Colonic mucosa (tissue), 4 donors: ENCODE results near the gene RAB11FIP5. TPM values are rescaled to one million over a fixed set of nuclear protein-coding genes. Genes with fewer than 3 reads are reported as not detected.
A peak's percentile ranks its signal among the peaks of the same experiment; 100 is the strongest.

ENCODE experiments used
- DNase-seq: peaks from one replicate; pipeline ENCODE4 v3.0.0-alpha.2; 2020
- H3K27ac ChIP-seq: fragments of 200-600 bp; one replicate; pipeline ENCODE4 v1.8.0; 2021
- H3K27me3 ChIP-seq: fragments of 200-600 bp; one replicate; pipeline ENCODE4 v1.8.0; 2021
- H3K36me3 ChIP-seq: fragments of 200-600 bp; one replicate; pipeline ENCODE4 v1.8.0; 2021
- H3K4me1 ChIP-seq: fragments of 200-600 bp; one replicate; pipeline ENCODE4 v1.8.0; 2021; ENCODE audit warnings: mild to moderate bottlenecking
- H3K4me3 ChIP-seq: fragments of 200-600 bp; one replicate; pipeline ENCODE4 v1.8.0; 2021
- H3K9ac ChIP-seq, 2 donors: one replicate each; pipeline ENCODE4 v1.7.0; 2013; ENCODE audit warnings: control low read depth in 2 of 2, low read depth in 2 of 2, low read length in 2 of 2
- H3K9me3 ChIP-seq: fragments of 200-600 bp; one replicate; pipeline ENCODE4 v1.8.0; 2021
- intact Hi-C: fragments of 100-400 bp; cut with DNase I; formaldehyde crosslinking; loops from one replicate; pipeline ENCODE4 v1.14.1; 2022
- total RNA-seq, 2 donors: library from RNA; stranded (reverse); fragmentation: NEBNext Ultra II Directional in 1 of 2; extraction: Animal tissue kit (Norgen Biotek cat#: 25700) in 1 of 2; gene quantifications; one replicate each; pipeline ENCODE4 v1.2.1, GENCODE V29; 2021
- TF ChIP-seq, protein P1 (sequence below): fragments of 200-600 bp; IDR thresholded peaks from one replicate; pipeline ENCODE4 v1.8.0; 2022; ENCODE audit warnings: antibody characterized with exemption, mild to moderate bottlenecking
- donor health status: healthy.
- donor health status: DM: no; HTN: no; CAD: no.
- donor health status: DM: no; HTN: no; CAD: no.

Gene RAB11FIP5
- total RNA-seq, 2 donors from 2014 or later: 17.8 to 33.7 TPM

DNA sequence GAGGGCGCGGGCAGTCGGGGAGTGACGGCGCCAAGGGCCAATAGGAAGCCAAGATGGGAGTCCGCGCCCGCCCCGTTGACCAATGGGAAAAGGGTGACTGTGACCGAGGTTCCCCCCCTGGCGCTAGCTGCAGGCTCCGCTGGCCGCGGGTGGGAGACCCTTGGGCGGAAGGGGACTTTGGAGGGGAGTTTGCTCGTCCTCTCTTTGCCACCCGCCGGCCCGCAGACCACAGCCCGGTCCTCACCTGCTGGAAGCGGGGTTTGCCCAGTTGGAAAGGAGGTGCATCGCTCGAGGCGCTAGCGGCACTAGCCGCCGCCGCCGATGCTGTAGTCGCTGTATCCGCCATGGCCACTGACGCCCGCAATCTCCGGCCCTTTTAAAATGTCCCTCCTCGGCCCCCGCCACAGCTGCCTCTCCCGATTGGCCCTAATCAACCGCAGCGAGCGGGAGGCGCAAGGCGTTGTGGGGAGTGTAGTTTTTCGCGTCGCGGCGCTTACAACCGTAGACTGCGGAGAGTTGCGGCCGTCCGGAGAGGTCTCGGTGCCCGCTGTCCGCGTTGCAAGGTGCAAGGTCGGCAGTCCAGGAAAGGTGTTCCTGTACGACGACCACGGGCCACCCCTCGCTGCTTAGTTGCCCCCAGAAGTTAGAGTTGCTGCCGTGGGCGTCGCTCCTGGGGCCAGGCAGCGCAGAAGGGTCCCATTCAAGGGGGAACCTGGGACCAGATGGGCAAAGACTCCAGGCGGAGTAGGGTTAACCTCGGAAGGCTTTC lies 41.2 kb downstream of the RAB11FIP5 start, which contains the start of gene SFXN5:
Gene SFXN5 (minus strand): TSS at position 353 of the 769 bp plus-strand sequence. CDS start 7 bp downstream, at position 346.
- Histone ChIP-seq H3K4me1 (peaks cover 3% of the 10 kb centered on the region), H3K27ac (peak within 1 kb of the TSS; percentile 93), H3K9me3 (no peaks in the 10 kb centered on the region), H3K9ac (peak within 1 kb of the TSS; percentile 86 to 96), H3K27me3 (no peaks in the 10 kb centered on the region), H3K36me3 (no peaks in the 10 kb centered on the region), H3K4me3 (peak within 1 kb of the TSS; percentile 83)
- peak; percentile 99 for DNase-seq
- intact Hi-C loops: loop anchor here (5.0 kb wide), 1 partner anchor 184 kb away; the partner anchor contains the start of gene SPR
- TF ChIP-seq, protein P1, sequence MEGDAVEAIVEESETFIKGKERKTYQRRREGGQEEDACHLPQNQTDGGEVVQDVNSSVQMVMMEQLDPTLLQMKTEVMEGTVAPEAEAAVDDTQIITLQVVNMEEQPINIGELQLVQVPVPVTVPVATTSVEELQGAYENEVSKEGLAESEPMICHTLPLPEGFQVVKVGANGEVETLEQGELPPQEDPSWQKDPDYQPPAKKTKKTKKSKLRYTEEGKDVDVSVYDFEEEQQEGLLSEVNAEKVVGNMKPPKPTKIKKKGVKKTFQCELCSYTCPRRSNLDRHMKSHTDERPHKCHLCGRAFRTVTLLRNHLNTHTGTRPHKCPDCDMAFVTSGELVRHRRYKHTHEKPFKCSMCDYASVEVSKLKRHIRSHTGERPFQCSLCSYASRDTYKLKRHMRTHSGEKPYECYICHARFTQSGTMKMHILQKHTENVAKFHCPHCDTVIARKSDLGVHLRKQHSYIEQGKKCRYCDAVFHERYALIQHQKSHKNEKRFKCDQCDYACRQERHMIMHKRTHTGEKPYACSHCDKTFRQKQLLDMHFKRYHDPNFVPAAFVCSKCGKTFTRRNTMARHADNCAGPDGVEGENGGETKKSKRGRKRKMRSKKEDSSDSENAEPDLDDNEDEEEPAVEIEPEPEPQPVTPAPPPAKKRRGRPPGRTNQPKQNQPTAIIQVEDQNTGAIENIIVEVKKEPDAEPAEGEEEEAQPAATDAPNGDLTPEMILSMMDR: no peak

DNA sequence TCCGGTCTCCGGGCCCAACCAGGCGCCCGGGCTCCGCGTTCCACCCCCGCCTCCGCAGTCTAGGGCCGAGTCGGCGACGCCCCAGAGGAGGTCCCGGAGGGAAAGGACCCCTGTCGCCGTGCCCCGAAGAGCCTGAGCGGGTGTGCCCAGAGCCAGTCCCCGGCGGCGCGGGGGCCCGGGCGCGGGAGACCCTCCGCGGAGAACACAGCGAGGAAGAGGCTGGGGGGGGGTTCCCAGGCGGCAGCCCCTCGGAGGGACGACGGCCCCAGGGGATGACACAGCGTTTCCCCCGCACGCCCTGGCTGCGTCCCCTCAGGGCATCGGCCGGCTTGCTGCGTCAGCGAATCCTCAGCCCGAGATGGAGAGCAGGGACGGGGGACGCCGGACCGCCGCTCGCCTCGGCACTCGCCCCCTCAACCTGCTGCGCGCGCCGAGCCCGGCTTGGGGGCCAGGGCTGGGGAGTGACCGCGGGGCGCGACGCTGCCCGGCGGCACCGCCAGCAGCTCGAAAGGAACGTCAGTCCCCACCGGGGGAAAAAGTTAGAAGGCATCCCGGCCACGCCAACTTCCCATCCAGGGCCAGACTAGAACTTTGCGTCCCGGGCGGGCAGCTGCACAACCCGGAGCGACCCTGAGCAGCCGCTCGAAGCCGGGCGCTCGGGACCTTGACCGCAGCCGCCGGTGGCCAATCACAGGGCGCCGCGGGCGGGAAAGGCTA lies 41.9 kb downstream of the RAB11FIP5 start:
- intact Hi-C loops: loop anchor here (5.0 kb wide), 1 partner anchor 184 kb away; the partner anchor contains the start of gene SPR

DNA sequence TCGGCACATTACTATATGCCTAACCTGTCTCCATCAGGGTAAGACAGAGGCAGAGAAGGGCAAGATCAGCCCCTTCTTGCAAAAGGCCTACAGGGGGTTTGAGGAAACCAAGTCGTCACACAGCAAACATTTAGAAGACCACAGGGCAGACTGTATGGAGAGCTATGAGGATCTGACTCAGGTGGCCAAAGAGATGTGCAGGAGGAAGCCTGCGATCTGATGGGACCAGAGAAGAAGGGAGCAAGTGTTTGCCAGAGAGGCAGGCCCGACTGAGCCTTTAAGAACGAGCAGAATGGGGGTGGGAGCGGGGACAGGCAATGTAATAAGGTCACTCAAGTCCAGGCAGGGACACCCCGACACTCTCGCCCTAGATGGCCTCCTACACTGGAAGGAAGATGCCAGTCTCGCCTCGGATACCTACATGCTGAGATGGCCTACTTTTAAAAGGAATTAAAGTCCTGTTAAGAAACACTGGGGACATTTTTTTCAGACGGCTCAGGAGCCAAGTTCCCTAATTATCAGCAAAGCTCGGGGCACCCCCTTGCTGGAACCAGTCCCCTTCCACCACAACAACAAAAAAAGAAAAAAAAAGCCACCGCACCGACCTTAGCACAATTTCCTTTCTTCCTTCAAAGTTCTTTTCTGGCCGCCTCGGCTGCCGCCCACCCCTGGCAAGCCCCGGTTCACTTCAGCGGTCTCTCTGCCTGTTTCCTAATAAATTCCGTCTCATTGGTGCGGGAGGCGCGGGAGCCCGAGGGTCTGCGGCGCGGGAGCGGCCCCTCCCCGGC lies 42.7 kb downstream of the RAB11FIP5 start:
- DNase-seq: no peak
- Histone ChIP-seq H3K4me1 (peaks cover 3% of the 10 kb centered on the region), H3K27me3 (no peaks in the 10 kb centered on the region), H3K9me3 (no peaks in the 10 kb centered on the region), H3K27ac (peak overlapping the region; percentile 93), H3K4me3 (peak overlapping the region; percentile 83), H3K36me3 (no peaks in the 10 kb centered on the region), H3K9ac (peak overlapping the region; percentile 86 to 96)
- intact Hi-C loops: loop anchor here (5.0 kb wide), 1 partner anchor 183 kb away; the partner anchor contains the start of gene SPR
- TF ChIP-seq, protein P1: no peak

More for the DNA sequence above, 41.9 kb downstream of the RAB11FIP5 start:
- DNase-seq: peak; percentile 40
- Histone ChIP-seq H3K4me3 (peak overlapping the region; percentile 83), H3K9me3 (no peaks in the 10 kb centered on the region), H3K27me3 (no peaks in the 10 kb centered on the region), H3K36me3 (no peaks in the 10 kb centered on the region), H3K9ac (peak overlapping the region; percentile 86 to 96), H3K27ac (peak overlapping the region; percentile 93), H3K4me1 (peaks cover 3% of the 10 kb centered on the region)
- TF ChIP-seq, protein P1: no peak

DNA sequence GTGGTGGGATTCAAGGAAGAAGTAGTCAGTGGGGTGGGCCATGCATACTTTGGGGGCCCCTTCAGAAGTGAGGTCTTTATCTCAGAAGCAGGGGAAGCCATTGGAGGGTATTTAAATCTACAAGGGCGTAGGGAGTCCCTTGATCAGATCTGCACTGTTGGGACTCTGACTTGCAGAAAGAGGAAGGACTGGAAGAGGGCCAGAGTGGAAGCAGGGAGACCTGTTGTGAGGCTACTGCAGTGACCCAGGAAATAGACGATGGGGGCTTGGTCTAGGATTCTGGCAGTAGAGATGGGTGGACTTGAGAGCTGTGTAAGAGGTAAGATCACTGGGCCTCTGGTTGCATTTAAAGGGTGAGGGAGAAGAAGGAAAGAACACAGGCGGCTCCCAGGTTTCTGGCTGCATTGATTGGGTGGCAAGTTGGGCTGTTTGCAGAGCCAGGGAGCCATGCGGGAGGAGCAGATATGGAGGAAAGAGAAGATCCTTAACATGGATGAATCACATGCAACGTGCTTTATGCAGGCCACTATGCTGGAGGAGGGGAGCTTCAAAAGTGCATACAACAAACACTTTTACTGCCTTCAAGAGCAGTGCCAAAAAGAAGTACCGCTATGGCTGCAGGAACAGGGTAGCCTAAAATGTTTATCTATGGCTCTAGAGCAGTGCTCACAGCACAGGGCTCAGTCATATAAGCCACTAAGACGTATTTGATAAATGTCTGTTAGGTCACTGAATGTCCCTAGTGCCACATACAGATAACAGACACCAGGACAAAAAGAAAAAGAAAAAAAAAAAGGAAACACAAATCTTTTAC lies 43.5 kb downstream of the RAB11FIP5 start:
- Histone ChIP-seq H3K27me3 (no peaks in the 10 kb centered on the region), H3K36me3 (no peaks in the 10 kb centered on the region), H3K9ac (peak overlapping the region; percentile 30 to 86), H3K4me1 (peaks cover 10% of the 10 kb centered on the region), H3K4me3 (no peak overlapping the region), H3K27ac (no peak overlapping the region), H3K9me3 (no peaks in the 10 kb centered on the region)
- TF ChIP-seq, protein P1: no peak
- no peak for DNase-seq
- intact Hi-C loops: no loop called here
